Neural progenitor cell (in vitro differentiated cells): ENCODE measurements around the gene HDAC4. TPM values are rescaled to one million over a fixed set of nuclear protein-coding genes. Genes with fewer than 3 reads are reported as not detected.

Experiments
- DNase-seq: peaks from one replicate; pipeline ENCODE4 v3.0.0-alpha.2; 2016; ENCODE audit warnings: low spot score
- H2AFZ ChIP-seq: fragments of 200-600 bp; sonication (generic); replicated peaks from 2 replicates; pipeline ENCODE4 v1.6.1; 2016; ENCODE audit warnings: antibody characterized with exemption
- H3F3A ChIP-seq: fragments of 200-600 bp; sonication (generic); 2 replicates; pipeline ENCODE4 v1.6.1; 2016; ENCODE audit warnings: antibody characterized with exemption, low read depth
- H3K27ac ChIP-seq: fragments of 200-600 bp; sonication (generic); 2 replicates; pipeline ENCODE4 v1.5.1; 2016; ENCODE audit warnings: mild to moderate bottlenecking
- H3K27me3 ChIP-seq: fragments of 200-600 bp; sonication (generic); 2 replicates; pipeline ENCODE4 v1.6.1; 2016; ENCODE audit warnings: mild to moderate bottlenecking, moderate library complexity
- H3K36me3 ChIP-seq: fragments of 200-600 bp; sonication (generic); 2 replicates; pipeline ENCODE4 v1.5.1; 2016
- H3K4me1 ChIP-seq: fragments of 200-600 bp; sonication (generic); 2 replicates; pipeline ENCODE4 v1.6.1; 2016; ENCODE audit warnings: mixed run types
- H3K4me2 ChIP-seq: fragments of 200-600 bp; sonication (generic); 2 replicates; pipeline ENCODE4 v1.6.1; 2016
- H3K4me3 ChIP-seq: fragments of 200-600 bp; sonication (generic); 2 replicates; pipeline ENCODE4 v1.5.1; 2016
- H3K79me2 ChIP-seq: fragments of 200-600 bp; sonication (generic); 2 replicates; pipeline ENCODE4 v1.6.1; 2016; ENCODE audit warnings: low read depth
- H3K9ac ChIP-seq: fragments of 200-600 bp; sonication (generic); 2 replicates; pipeline ENCODE4 v1.6.1; 2016
- H3K9me3 ChIP-seq: fragments of 200-600 bp; sonication (generic); 2 replicates; pipeline ENCODE4 v1.5.1; 2016; ENCODE audit warnings: low read depth
- H4K20me1 ChIP-seq: fragments of 200-600 bp; sonication (generic); 2 replicates; pipeline ENCODE4 v1.6.1; 2016; ENCODE audit warnings: low read depth
- H3K27ac Mint-ChIP-seq: 3 replicates; pipeline ENCODE4 v1.8.0; 2021; ENCODE audit warnings: mixed read lengths
- H3K27me3 Mint-ChIP-seq: 2 replicates; pipeline ENCODE4 v1.8.0; 2022; ENCODE audit warnings: low read depth, mild to moderate bottlenecking, inconsistent platforms, moderate library complexity, mixed read lengths; ENCODE audit not compliant: insufficient read depth
- H3K36me3 Mint-ChIP-seq: 3 replicates; pipeline ENCODE4 v1.8.0; 2021; ENCODE audit warnings: mixed read lengths
- H3K4me1 Mint-ChIP-seq: 3 replicates; pipeline ENCODE4 v1.8.0; 2021; ENCODE audit warnings: mixed read lengths
- H3K4me3 Mint-ChIP-seq: 3 replicates; pipeline ENCODE4 v1.8.0; 2021; ENCODE audit warnings: mild to moderate bottlenecking, moderate library complexity, mixed read lengths
- H3K9me3 Mint-ChIP-seq: 3 replicates; pipeline ENCODE4 v1.8.0; 2020; ENCODE audit warnings: mixed read lengths
- CTCF ChIP-seq: fragments of 200-600 bp; sonication (generic); IDR thresholded peaks from 2 replicates; pipeline ENCODE4 v1.5.1; 2017; ENCODE audit warnings: antibody characterized with exemption, mild to moderate bottlenecking
- EZH2 ChIP-seq: fragments of 200-600 bp; sonication (generic); IDR thresholded peaks from 2 replicates; pipeline ENCODE4 v1.6.1; 2017; ENCODE audit warnings: antibody characterized with exemption, mild to moderate bottlenecking, moderate library complexity
- EZH2phosphoT487 ChIP-seq: fragments of 200-600 bp; sonication (generic); IDR thresholded peaks from 2 replicates; pipeline ENCODE4 v1.6.1; 2017; ENCODE audit warnings: antibody characterized with exemption
- total RNA-seq: library from RNA; depleted of rRNA; stranded (reverse); fragments of >200 nt; gene quantifications from 2 replicates; pipeline ENCODE4 v1.2.3, GENCODE V29; 2015; ENCODE audit warnings: low replicate concordance

The HDAC4 gene
- total RNA-seq, 1 donor from 2014 or later: 36.0 TPM

- DNase-seq: no peak
- no peaks in the 10 kb centered on the region for H3K4me1 Mint-ChIP-seq
Measured at GRCh38 chr2:239168575-239168974, 232.2 kb downstream of the HDAC4 start.

GRCh38 chr2:239167766-239168444 is 232.9 kb downstream of the HDAC4 start:
- no peaks in the 10 kb centered on the region for H3K4me1 Mint-ChIP-seq
- H3K36me3 Mint-ChIP-seq: peaks cover 24% of the 10 kb centered on the region
- peaks cover 22% of the 10 kb centered on the region for H3K9me3 Mint-ChIP-seq
- peaks cover 2% of the 10 kb centered on the region for H3K27me3 Mint-ChIP-seq
- no peaks in the 10 kb centered on the region for H3F3A ChIP-seq
- H3K27me3 ChIP-seq: no peaks in the 10 kb centered on the region
- H3K27ac Mint-ChIP-seq: no peak overlapping the region
- TF ChIP-seq EZH2 (no peak), CTCF (no peak), EZH2phosphoT487 (no peak)
- H3K36me3 ChIP-seq: peaks cover 5% of the 10 kb centered on the region
- H3K79me2 ChIP-seq: no peaks in the 10 kb centered on the region
- peaks cover 17% of the 10 kb centered on the region for H3K9me3 ChIP-seq
- no peaks in the 10 kb centered on the region for H3K4me1 ChIP-seq
- H4K20me1 ChIP-seq: no peaks in the 10 kb centered on the region
- H3K4me3 ChIP-seq: no peak overlapping the region
- DNase-seq: no peak
- no peak overlapping the region for H2AFZ ChIP-seq
- H3K4me3 Mint-ChIP-seq: no peak overlapping the region
- no peak overlapping the region for H3K9ac ChIP-seq
- H3K4me2 ChIP-seq: no peak overlapping the region
- H3K27ac ChIP-seq: no peak overlapping the region

More at GRCh38 chr2:239168575-239168974, 232.2 kb downstream of the HDAC4 start:
- Mint-ChIP-seq H3K4me3 (no peak overlapping the region), H3K27ac (no peak overlapping the region), H3K36me3 (peaks cover 31% of the 10 kb centered on the region), H3K9me3 (peaks cover 29% of the 10 kb centered on the region), H3K27me3 (peaks cover 2% of the 10 kb centered on the region)
- no peak overlapping the region for H3K4me2 ChIP-seq
- no peaks in the 10 kb centered on the region for H3K4me1 ChIP-seq
- H3K9me3 ChIP-seq: peaks cover 17% of the 10 kb centered on the region
- TF ChIP-seq CTCF (no peak), EZH2 (no peak), EZH2phosphoT487 (no peak)
- H3K9ac ChIP-seq: no peak overlapping the region
- H4K20me1 ChIP-seq: no peaks in the 10 kb centered on the region
- peaks cover 5% of the 10 kb centered on the region for H3K36me3 ChIP-seq
- H3K27ac ChIP-seq: no peak overlapping the region
- H2AFZ ChIP-seq: no peak overlapping the region
- H3K4me3 ChIP-seq: no peak overlapping the region
- H3K79me2 ChIP-seq: no peaks in the 10 kb centered on the region
- no peaks in the 10 kb centered on the region for H3F3A ChIP-seq
- no peaks in the 10 kb centered on the region for H3K27me3 ChIP-seq

- no peak overlapping the region for H3K27ac Mint-ChIP-seq
- Histone ChIP-seq H2AFZ (no peak overlapping the region), H3K27me3 (no peaks in the 10 kb centered on the region), H3K4me3 (no peak overlapping the region), H3K9me3 (peaks cover 11% of the 10 kb centered on the region), H3K79me2 (no peaks in the 10 kb centered on the region), H3K4me2 (no peak overlapping the region), H3K9ac (no peak overlapping the region), H3K36me3 (peaks cover 5% of the 10 kb centered on the region), H4K20me1 (no peaks in the 10 kb centered on the region), H3K27ac (no peak overlapping the region), H3K4me1 (no peaks in the 10 kb centered on the region), H3F3A (no peaks in the 10 kb centered on the region)
- H3K4me1 Mint-ChIP-seq: no peaks in the 10 kb centered on the region
- peaks cover 16% of the 10 kb centered on the region for H3K9me3 Mint-ChIP-seq
- H3K4me3 Mint-ChIP-seq: no peak overlapping the region
- no peak for DNase-seq
- TF ChIP-seq EZH2 (no peak), EZH2phosphoT487 (no peak), CTCF (no peak)
- peaks cover 2% of the 10 kb centered on the region for H3K27me3 Mint-ChIP-seq
- H3K36me3 Mint-ChIP-seq: peaks cover 18% of the 10 kb centered on the region
Measured at GRCh38 chr2:239167011-239167673, 233.7 kb downstream of the HDAC4 start.
